Right cardiac atrium (tissue), 5 donors: ENCODE data around the gene PCDHAC1. TPM values are rescaled to one million over a fixed set of nuclear protein-coding genes. Genes with fewer than 3 reads are reported as not detected.

Experiments
- ATAC-seq, 2 donors: fragments of 200-7000 bp; cut with Tn5 transposase; one replicate each; pipeline versions ENCODE4 v1.8.0 to v1.9.1; 2020; ENCODE audit warnings: moderate library complexity in 2 of 2, mild to moderate bottlenecking in 1 of 2
- DNase-seq, 3 donors: peaks; one replicate each; pipeline ENCODE4 v3.0.0-alpha.2; 2020
- H3K27ac ChIP-seq: one replicate; pipeline ENCODE4 v1.5.1; 2013; ENCODE audit warnings: mild to moderate bottlenecking, low read length, control low read depth, moderate library complexity
- H3K27me3 ChIP-seq: one replicate; pipeline ENCODE4 v1.6.1; 2013; ENCODE audit not compliant: control insufficient read depth, insufficient read depth
- H3K4me1 ChIP-seq: one replicate; pipeline ENCODE4 v1.6.1; 2013; ENCODE audit warnings: low read length; ENCODE audit not compliant: control insufficient read depth, insufficient read depth
- H3K4me3 ChIP-seq: one replicate; pipeline ENCODE4 v1.5.1; 2013; ENCODE audit warnings: low read length, control low read depth
- H3K9me3 ChIP-seq: one replicate; pipeline ENCODE4 v1.6.1; 2013; ENCODE audit warnings: low read length; ENCODE audit not compliant: control insufficient read depth
- WGBS: extraction: QIAGEN DNeasy Blood & Tissue Kit; methylation state at CpG from one replicate; pipeline ENCODE4 v1.1.7; 2013; 5-methylcytosine and 5-hydroxymethylcytosine counted together
- intact Hi-C, 4 donors: fragments of 100-400 bp; cut with DNase I; formaldehyde crosslinking; loops; one replicate each; pipeline versions ENCODE4 v1.11.0 to v1.14.0; 2022 to 2023
- polyA plus RNA-seq: library from polyadenylated mRNA; stranded (reverse); fragments of 200-250 nt; gene quantifications from one replicate; pipeline ENCODE4 v1.2.3, GENCODE V29; 2013
- total RNA-seq, 4 donors: library from RNA; stranded (reverse); fragmentation: NEBNext Ultra II Directional; extraction: Animal tissue kit (Norgen Biotek cat#: 25700); gene quantifications; one replicate each; pipeline ENCODE4 v1.2.1, GENCODE V29; 2021
- donor health status: healthy with polysubstance abuse.
- donor health status: DM: no; HTN: yes; CAD: no.
- donor health status: DM: no; HTN: no; CAD: no.
- donor health status: DM: no; HTN: yes; CAD: no; lungs with severe emphysema.
- donor health status: DM: yes; HTN: yes; CAD: no.

Gene PCDHAC1
- total and polyA plus RNA-seq, 5 donors: 0.09 to 0.23 (median 0.11) TPM; not detected in 1

GRCh38 chr5:140927228-140927573, 1.1 kb downstream of the PCDHAC1 start:
- DNase-seq (peak in 2 of 3 donors; percentile 42 to 46), ATAC-seq (peak; percentile 16 to 26)
- WGBS: 7% methylated on average over 26 of the region's 26 CpGs
- H3K27me3 ChIP-seq: no peaks in the 10 kb centered on the region
- H3K9me3 ChIP-seq: no peaks in the 10 kb centered on the region
- H3K4me3 ChIP-seq: peak overlapping the region; percentile 51
- peaks cover 5% of the 10 kb centered on the region for H3K4me1 ChIP-seq
- intact Hi-C loops: no loop called here
- no peak overlapping the region for H3K27ac ChIP-seq

GRCh38 chr5:140934964-140935606, 9.0 kb downstream of the PCDHAC1 start:
- intact Hi-C loops: no loop called here
- Histone ChIP-seq H3K27ac (no peak overlapping the region), H3K4me1 (no peaks in the 10 kb centered on the region), H3K4me3 (no peak overlapping the region), H3K9me3 (no peaks in the 10 kb centered on the region), H3K27me3 (no peaks in the 10 kb centered on the region)
- 71% methylated on average over 4 of the region's 4 CpGs for WGBS
- no peak for ATAC-seq
- DNase-seq: no peak

- Histone ChIP-seq H3K27me3 (no peaks in the 10 kb centered on the region), H3K4me3 (no peak overlapping the region), H3K27ac (no peak overlapping the region), H3K9me3 (no peaks in the 10 kb centered on the region), H3K4me1 (no peaks in the 10 kb centered on the region)
- no peak for ATAC-seq
- intact Hi-C loops: no loop called here
- 53% methylated on average over 2 of the region's 2 CpGs for WGBS
- DNase-seq: no peak
Observed at GRCh38 chr5:140946578-140946977, 20.5 kb downstream of the PCDHAC1 start.

- Histone ChIP-seq H3K4me1 (no peaks in the 10 kb centered on the region), H3K27ac (no peak overlapping the region), H3K27me3 (no peaks in the 10 kb centered on the region), H3K9me3 (no peaks in the 10 kb centered on the region), H3K4me3 (no peak overlapping the region)
- intact Hi-C loops: no loop called here
- 74% methylated on average over 6 of the region's 6 CpGs for WGBS
- DNase-seq: no peak
- ATAC-seq: no peak
Observed at GRCh38 chr5:140951636-140952035, 25.5 kb downstream of the PCDHAC1 start.

GRCh38 chr5:140953234-140953633, 27.1 kb downstream of the PCDHAC1 start:
- Histone ChIP-seq H3K4me3 (no peak overlapping the region), H3K27ac (no peak overlapping the region), H3K9me3 (no peaks in the 10 kb centered on the region), H3K27me3 (no peaks in the 10 kb centered on the region), H3K4me1 (no peaks in the 10 kb centered on the region)
- DNase-seq (no peak), ATAC-seq (no peak)
- intact Hi-C loops: no loop called here
- 41% methylated on average over 2 of the region's 2 CpGs for WGBS

- intact Hi-C loops: no loop called here
- no peak overlapping the region for H3K4me3 ChIP-seq
- no peak for ATAC-seq
- H3K4me1 ChIP-seq: no peaks in the 10 kb centered on the region
- H3K27me3 ChIP-seq: no peaks in the 10 kb centered on the region
- H3K9me3 ChIP-seq: no peaks in the 10 kb centered on the region
- 88% methylated on average over 1 of the region's 1 CpG for WGBS
- DNase-seq: no peak
- no peak overlapping the region for H3K27ac ChIP-seq
Observed at GRCh38 chr5:140962190-140962589, 36.1 kb downstream of the PCDHAC1 start.

GRCh38 chr5:140964356-140964755, 38.3 kb downstream of the PCDHAC1 start:
- 35% methylated on average over 3 of the region's 3 CpGs for WGBS
- ATAC-seq (no peak), DNase-seq (no peak)
- Histone ChIP-seq H3K9me3 (no peaks in the 10 kb centered on the region), H3K27me3 (no peaks in the 10 kb centered on the region), H3K4me1 (no peaks in the 10 kb centered on the region), H3K4me3 (no peak overlapping the region), H3K27ac (no peak overlapping the region)
- intact Hi-C loops: no loop called here

GRCh38 chr5:140965905-140966292, 39.8 kb downstream of the PCDHAC1 start:
- Histone ChIP-seq H3K27ac (no peak overlapping the region), H3K4me1 (no peaks in the 10 kb centered on the region), H3K9me3 (no peaks in the 10 kb centered on the region), H3K4me3 (peak overlapping the region; percentile 45), H3K27me3 (no peaks in the 10 kb centered on the region)
- ATAC-seq: peak in 1 of 2 donors; percentile 19
- intact Hi-C loops: no loop called here
- no peak for DNase-seq
- 1% methylated on average over 9 of the region's 9 CpGs for WGBS

- peak; percentile 81 to 89 for ATAC-seq
- Histone ChIP-seq H3K9me3 (no peaks in the 10 kb centered on the region), H3K4me1 (no peaks in the 10 kb centered on the region), H3K4me3 (peak within 1 kb of the TSS; percentile 45), H3K27ac (no peak within 1 kb of the TSS), H3K27me3 (no peaks in the 10 kb centered on the region)
- DNase-seq: peak; percentile 29 to 61 (median 53)
- intact Hi-C loops: no loop called here
- 2% methylated on average over 80 of the region's 80 CpGs for WGBS
Observed at GRCh38 chr5:140966293-140967225, 40.5 kb downstream of the PCDHAC1 start, which contains the start of gene PCDHAC2. TSS of gene PCDHAC2 (plus strand) at chr5:140966476. CDS start at chr5:140966767, 291 bp downstream.

- Histone ChIP-seq H3K4me1 (no peaks in the 10 kb centered on the region), H3K27ac (no peak overlapping the region), H3K4me3 (no peak overlapping the region), H3K9me3 (no peaks in the 10 kb centered on the region), H3K27me3 (no peaks in the 10 kb centered on the region)
- peak in 1 of 2 donors; percentile 13 for ATAC-seq
- 40% methylated on average over 34 of the region's 34 CpGs for WGBS
- intact Hi-C loops: no loop called here
- no peak for DNase-seq
Observed at GRCh38 chr5:140967226-140967893, 41.3 kb downstream of the PCDHAC1 start.

- no peak overlapping the region for H3K4me3 ChIP-seq
- H3K27me3 ChIP-seq: no peaks in the 10 kb centered on the region
- no peak overlapping the region for H3K27ac ChIP-seq
- DNase-seq (no peak), ATAC-seq (no peak)
- H3K4me1 ChIP-seq: no peaks in the 10 kb centered on the region
- intact Hi-C loops: no loop called here
- H3K9me3 ChIP-seq: no peaks in the 10 kb centered on the region
Observed at GRCh38 chr5:140969880-140970279, 43.8 kb downstream of the PCDHAC1 start.
